SK-N-SH treated with all-trans-retinoic acid at 6 μM for 48 hours (cell line): ENCODE measurements around the gene USP4.
"Not testable (repeated sequence)": the region's sequence is repeated elsewhere in the genome, so short reads cannot be mapped to it uniquely, and the experiment has no call there.

ENCODE experiments used
- ATAC-seq: fragments of 200-7000 bp; cut with Tn5 transposase; 3 replicates; pipeline ENCODE4 v1.9.1; 2020; ENCODE audit warnings: mild to moderate bottlenecking, moderate library complexity
- ARNTL ChIP-seq: fragments of 450-650 bp; formaldehyde crosslinking; IDR thresholded peaks from 2 replicates; pipeline ENCODE4 v1.5.0; 2020; ENCODE audit warnings: low read depth, mild to moderate bottlenecking, moderate library complexity, borderline replicate concordance
- BACH2 ChIP-seq: fragments of 250-450 bp; sonication (Bioruptor Pico); IDR thresholded peaks from 2 replicates; pipeline ENCODE4 v1.9.0; 2021; ENCODE audit warnings: mild to moderate bottlenecking, borderline replicate concordance
- CREB5 ChIP-seq: fragments of 250-450 bp; sonication (Bioruptor Pico); IDR thresholded peaks from 2 replicates; pipeline ENCODE4 v1.5.1; 2020; ENCODE audit warnings: low read depth, mild to moderate bottlenecking, moderate library complexity
- CSDC2 ChIP-seq: fragments of 250-450 bp; sonication (Bioruptor Pico); IDR thresholded peaks from 2 replicates; pipeline ENCODE4 v1.5.0; 2020; ENCODE audit warnings: mild to moderate bottlenecking, moderate library complexity
- CSRNP3 ChIP-seq: fragments of 250-450 bp; sonication (Bioruptor Pico); IDR thresholded peaks from 2 replicates; pipeline ENCODE4 v1.5.1; 2021; ENCODE audit warnings: mild to moderate bottlenecking, moderate library complexity
- ESRRG ChIP-seq: fragments of 250-450 bp; sonication (Bioruptor Pico); IDR thresholded peaks from 2 replicates; pipeline ENCODE4 v1.6.1; 2021; ENCODE audit warnings: mild to moderate bottlenecking
- GLIS3 ChIP-seq: fragments of 250-450 bp; sonication (Bioruptor Pico); IDR thresholded peaks from 2 replicates; pipeline ENCODE4 v1.5.0; 2020; ENCODE audit warnings: mild to moderate bottlenecking, moderate library complexity
- OSR1 ChIP-seq: fragments of 250-450 bp; sonication (Bioruptor Pico); IDR thresholded peaks from 2 replicates; pipeline ENCODE4 v1.8.0; 2022; ENCODE audit warnings: moderate library complexity, mild to moderate bottlenecking, inconsistent platforms
- PATZ1 ChIP-seq: fragments of 250-450 bp; sonication (Bioruptor Pico); IDR thresholded peaks from 2 replicates; pipeline ENCODE4 v1.8.0; 2020; ENCODE audit warnings: mild to moderate bottlenecking, moderate library complexity, borderline replicate concordance
- POU6F1 ChIP-seq: fragments of 250-450 bp; sonication (Bioruptor Pico); IDR thresholded peaks from 2 replicates; pipeline ENCODE4 v1.8.0; 2021; ENCODE audit warnings: low read depth, mild to moderate bottlenecking, moderate library complexity, borderline replicate concordance
- PPARA ChIP-seq: fragments of 250-450 bp; sonication (Bioruptor Pico); IDR thresholded peaks from 2 replicates; pipeline ENCODE4 v1.5.0; 2020; ENCODE audit warnings: mild to moderate bottlenecking, borderline replicate concordance
- SNAI2 ChIP-seq: fragments of 250-450 bp; sonication (Bioruptor Pico); IDR thresholded peaks from 2 replicates; pipeline ENCODE4 v1.5.0; 2020; ENCODE audit warnings: mild to moderate bottlenecking, moderate library complexity
- TCF4 ChIP-seq: fragments of 250-450 bp; sonication (Bioruptor Pico); IDR thresholded peaks from 2 replicates; pipeline ENCODE4 v1.8.0; 2021; ENCODE audit warnings: mild to moderate bottlenecking, moderate library complexity, borderline replicate concordance
- ZFP3 ChIP-seq: fragments of 250-450 bp; sonication (Bioruptor Pico); IDR thresholded peaks from 2 replicates; pipeline ENCODE4 v1.5.0; 2020; ENCODE audit warnings: mild to moderate bottlenecking, moderate library complexity
- ZFP30 ChIP-seq: fragments of 450-650 bp; formaldehyde crosslinking; IDR thresholded peaks from 2 replicates; pipeline ENCODE4 v1.5.0; 2022; ENCODE audit warnings: mild to moderate bottlenecking, moderate library complexity
- ZNF70 ChIP-seq: fragments of 450-650 bp; formaldehyde crosslinking; IDR thresholded peaks from 2 replicates; pipeline ENCODE4 v1.5.0; 2020; ENCODE audit warnings: mild to moderate bottlenecking, moderate library complexity
- ZNF8 ChIP-seq: fragments of 450-650 bp; formaldehyde crosslinking; IDR thresholded peaks from 2 replicates; pipeline ENCODE4 v1.5.0; 2020; ENCODE audit warnings: mild to moderate bottlenecking, moderate library complexity

The USP4 gene

GRCh38 chr3:49358884-49359225 is 19.0 kb upstream of the USP4 start:
- TF ChIP-seq ZNF70 (CRISPR knock-in tag) = no peak
- no peak for TF ChIP-seq ARNTL (CRISPR knock-in tag)
- TF ChIP-seq POU6F1 = no peak
- no peak for TF ChIP-seq BACH2 (CRISPR knock-in tag)
- no peak for TF ChIP-seq PPARA (CRISPR knock-in tag)
- TF ChIP-seq GLIS3 (CRISPR knock-in tag) = no peak
- no peak for TF ChIP-seq CSDC2
- no peak for TF ChIP-seq ZFP30 (CRISPR knock-in tag)
- no peak; the same call in 2 of the 3 replicates for ATAC-seq

GRCh38 chr3:49358217-49358883 is 18.5 kb upstream of the USP4 start, which contains the start of gene GPX1:
TSS of gene GPX1 (minus strand) at chr3:49358353. CDS start at chr3:49358278, 75 bp downstream.
- 0 out of 2 replicates have a peak, but pooled peaks have one; percentile 72 for TF ChIP-seq CSRNP3 (CRISPR knock-in tag)
- TF ChIP-seq SNAI2 (CRISPR knock-in tag) = 0 out of 2 replicates have a peak, but pooled peaks have one; percentile 58
- TF ChIP-seq ESRRG (CRISPR knock-in tag) = peak; percentile 78
- peak; percentile 86 for TF ChIP-seq CSDC2
- peak; percentile 61; the same call in 1 of the 2 replicates for TF ChIP-seq PATZ1
- TF ChIP-seq ZFP3 = peak; percentile 75
- TF ChIP-seq ZNF8 (CRISPR knock-in tag) = no peak
- TF ChIP-seq ZNF70 (CRISPR knock-in tag) = no peak
- peak; percentile 66; the same call in 1 of the 2 replicates for TF ChIP-seq CREB5
- no peak for TF ChIP-seq OSR1 (CRISPR knock-in tag)
- TF ChIP-seq, all 23 proteins: peak for 7
- peak; percentile 91 for ATAC-seq

- peak; percentile 50 for ATAC-seq
- TF ChIP-seq ZFP3 = 0 out of 2 replicates have a peak, but pooled peaks have one; percentile 14
- TF ChIP-seq, all 23 proteins: peak for 1; not testable (repeated sequence) for 22
Observed at GRCh38 chr3:49357443-49358216, 17.8 kb upstream of the USP4 start.

- ATAC-seq = not testable (repeated sequence)
Observed at GRCh38 chr3:49357095-49357442, 17.2 kb upstream of the USP4 start.

GRCh38 chr3:49352890-49353421 is 13.1 kb upstream of the USP4 start:
- no peak for ATAC-seq
- TF ChIP-seq TCF4 (CRISPR knock-in tag) = no peak
- no peak for TF ChIP-seq PATZ1
